Activated CD8-positive, alpha-beta memory T cell treated with anti-CD3 and anti-CD28 coated beads for 36 hours (primary cell): ENCODE measurements around the gene DLL1. TPM values are rescaled to one million over a fixed set of nuclear protein-coding genes. Genes with fewer than 3 reads are reported as not detected.
"Not testable (repeated sequence)": the region's sequence is repeated elsewhere in the genome, so short reads cannot be mapped to it uniquely, and the experiment has no call there.

Experiments used
- CTCF ChIA-PET: fragments of 350-600 bp; sonication (Branson Sonifier 250); formaldehyde crosslinking; loops from one replicate; lab custom pipeline; 2021; ENCODE audit warnings: antibody characterized with exemption; lab: Charles Lee
- POLR2A ChIA-PET: fragments of 350-600 bp; sonication (Branson Sonifier 250); formaldehyde crosslinking; loops from one replicate; lab custom pipeline; 2021; ENCODE audit warnings: antibody characterized with exemption; lab: Charles Lee
- total RNA-seq, 2 experiments: library from RNA; stranded (reverse); gene quantifications; one replicate each; pipeline ENCODE4 v1.2.3, GENCODE V29; 2021

DLL1 gene
- total RNA-seq, 2 experiments from 2014 or later, result 0.25 to 0.36 TPM

- CTCF ChIA-PET, result interaction anchor here (1.4 kb wide), 1 partner anchor 441 kb away, joined by 3 read pairs; no protein-coding TSS in a partner anchor
- POLR2A ChIA-PET, result interaction anchor here (1.3 kb wide), 1 partner anchor 125 kb away, joined by 3 read pairs; no protein-coding TSS in a partner anchor
These were observed 18.4 kb downstream of the DLL1 start for GRCh38 chr6:170272341-170273065.

- ChIA-PET CTCF (interaction anchor here (1.4 to 1.6 kb wide), 2 partner anchors 21 to 440 kb away, joined by 3 read pairs; no protein-coding TSS in a partner anchor), POLR2A (interaction anchor here (1.3 kb wide), 1 partner anchor 124 kb away, joined by 3 read pairs; no protein-coding TSS in a partner anchor)
These were observed 19.0 kb downstream of the DLL1 start for GRCh38 chr6:170271771-170272314.

DNA sequence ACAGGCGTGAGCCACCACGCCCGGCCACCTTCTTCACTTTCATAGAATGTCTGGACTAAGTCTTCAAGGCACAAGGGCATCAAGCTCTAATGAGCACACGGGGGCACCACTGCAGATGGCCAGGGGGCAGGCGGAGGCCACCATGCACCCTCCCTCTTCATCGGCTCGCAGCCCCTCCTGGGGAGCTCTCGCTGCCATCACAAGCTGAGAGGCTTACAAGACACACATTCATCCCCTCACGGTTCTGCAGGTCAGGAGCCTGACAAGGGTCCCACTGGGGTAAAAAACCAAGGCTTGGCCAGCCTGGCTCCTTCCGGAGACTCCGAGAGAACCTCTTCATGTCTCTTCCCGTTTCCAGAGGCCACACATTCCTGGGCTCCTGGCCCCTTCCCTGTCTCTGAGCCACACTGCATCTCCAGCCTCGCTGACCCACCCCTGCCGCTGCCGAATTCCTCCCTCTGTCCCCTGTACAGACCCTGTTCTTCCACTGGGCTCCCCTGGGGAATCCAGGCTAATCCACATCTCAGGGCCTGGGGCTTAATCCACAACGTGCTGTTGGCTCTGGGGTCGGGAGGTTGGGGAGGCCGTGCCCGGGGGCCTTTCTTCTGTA is 19.8 kb downstream of the DLL1 start:
- ChIA-PET POLR2A (interaction anchor here (0.5 kb wide), 1 partner anchor 19 kb away, joined by 3 read pairs; no protein-coding TSS in a partner anchor), CTCF (interaction anchor here (1.4 to 1.6 kb wide), 2 partner anchors 20 to 439 kb away, joined by 3 read pairs; no protein-coding TSS in a partner anchor)

- ChIA-PET CTCF (no interaction called here), POLR2A (no interaction called here)
These were observed 20.9 kb downstream of the DLL1 start for GRCh38 chr6:170269846-170270541.

DNA sequence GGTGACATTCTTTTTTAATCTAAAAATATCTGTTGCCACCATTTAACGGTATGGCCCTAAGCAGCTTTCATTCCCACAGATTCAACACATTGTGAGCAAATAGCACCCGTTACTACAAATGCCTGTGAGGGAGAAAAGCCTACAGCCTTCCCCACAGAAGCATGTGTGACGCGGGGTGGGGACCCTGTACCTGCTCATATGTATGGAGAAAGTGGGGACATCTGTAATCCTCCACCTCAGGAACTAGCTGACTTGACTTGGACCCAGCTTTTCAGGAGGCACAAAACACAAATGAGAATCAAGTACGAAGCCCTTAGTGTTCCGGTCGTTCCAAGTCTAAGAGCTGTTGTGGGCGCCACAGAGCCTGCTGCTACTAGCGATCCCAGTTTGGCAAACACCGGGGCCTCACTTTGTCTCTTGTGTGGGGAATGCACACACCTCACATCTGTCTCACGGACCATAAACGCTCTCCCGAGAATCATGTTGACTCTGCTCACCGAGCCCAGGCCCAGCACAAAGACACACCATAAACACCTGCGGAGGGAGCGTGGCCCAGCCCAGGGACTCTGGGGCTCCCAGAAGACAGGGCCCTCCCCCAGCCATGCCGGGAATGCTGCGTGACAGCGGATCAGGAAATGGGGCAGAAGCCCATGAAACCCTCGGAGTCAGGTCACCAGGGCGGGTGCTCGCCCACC is 21.6 kb downstream of the DLL1 start:
- ChIA-PET CTCF (no interaction called here), POLR2A (no interaction called here)

GRCh38 chr6:170268216-170269129 is 22.4 kb downstream of the DLL1 start:
- ChIA-PET CTCF (no interaction called here), POLR2A (no interaction called here)

DNA sequence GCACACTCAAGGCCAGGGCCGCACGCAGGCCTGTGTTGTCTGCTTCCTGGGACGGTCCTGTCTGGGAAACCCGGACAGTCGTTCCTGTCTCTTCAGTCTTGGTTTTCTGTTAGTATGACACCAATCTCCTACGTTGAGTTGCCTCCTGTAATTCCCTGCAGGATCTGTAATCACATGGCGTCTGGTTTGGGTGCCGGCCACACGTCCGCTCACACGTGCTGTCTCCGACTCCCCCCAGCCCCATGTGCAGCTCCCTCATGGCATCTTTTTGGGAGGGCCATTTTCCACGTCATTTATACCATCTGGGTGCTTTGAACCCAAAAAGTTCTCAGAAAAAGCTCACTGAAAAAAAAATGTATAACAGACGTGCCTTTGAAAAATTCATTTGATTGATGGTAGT is 23.2 kb downstream of the DLL1 start:
- ChIA-PET POLR2A (no interaction called here), CTCF (no interaction called here)

DNA sequence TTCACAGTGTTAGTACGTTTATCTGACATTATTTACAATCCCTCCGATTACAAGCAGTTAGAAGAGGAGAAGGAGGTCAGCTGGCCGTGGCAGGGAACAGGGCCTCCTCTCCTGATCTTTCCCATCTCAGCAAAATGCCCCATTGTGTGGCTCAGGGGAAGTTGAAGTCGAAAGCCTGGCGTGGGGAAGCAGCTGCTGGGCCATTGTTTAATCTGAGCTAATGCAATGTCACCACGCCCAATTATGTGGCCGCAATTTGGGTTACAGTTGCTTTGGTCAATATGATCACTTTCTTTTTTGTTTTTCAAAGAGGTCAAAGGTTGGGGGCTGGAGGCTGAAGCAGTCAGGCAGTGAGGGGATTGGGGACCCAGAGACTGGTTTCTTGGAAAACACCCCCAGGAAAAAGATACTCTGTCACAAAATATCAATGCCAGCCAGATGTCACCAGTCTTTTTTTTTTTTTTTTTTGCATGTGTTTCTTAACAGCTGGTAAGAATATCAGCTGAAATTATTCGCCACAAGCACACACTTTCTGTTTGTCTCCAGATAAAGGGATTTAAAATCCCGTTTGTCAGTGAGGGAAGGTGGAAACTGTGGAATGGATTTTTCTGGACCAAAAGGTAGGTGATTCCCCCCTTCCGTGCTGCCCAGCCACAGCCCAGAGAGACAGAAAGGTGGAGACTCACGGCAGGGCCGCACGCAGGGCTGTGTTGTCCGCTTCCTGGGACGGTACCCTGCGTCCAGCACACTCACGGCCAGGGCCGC is 24.6 kb downstream of the DLL1 start:
- CTCF ChIA-PET, result no interaction called here
- POLR2A ChIA-PET, result no interaction called here

GRCh38 chr6:170265655-170266054 is 25.2 kb downstream of the DLL1 start:
- CTCF ChIA-PET, result no interaction called here

DNA sequence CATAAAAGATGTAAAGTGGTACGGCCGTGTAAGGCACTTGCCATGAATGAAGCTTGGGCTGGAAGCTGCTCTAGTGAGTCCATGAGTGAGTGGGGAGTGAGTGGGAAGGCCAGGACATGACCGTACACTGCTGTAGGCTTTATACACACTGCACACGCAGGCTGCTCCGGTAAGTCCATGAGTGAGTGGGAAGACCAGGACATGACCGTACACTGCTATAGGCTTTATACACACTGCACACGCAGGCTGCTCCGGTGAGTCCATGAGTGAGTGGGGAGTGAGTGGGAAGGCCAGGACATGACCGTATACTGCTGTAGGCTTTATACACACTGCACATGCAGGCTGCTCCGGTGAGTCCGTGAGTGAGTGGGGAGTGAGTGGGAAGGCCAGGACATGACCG is 26.2 kb downstream of the DLL1 start:
- CTCF ChIA-PET, POLR2A ChIA-PET: not testable (repeated sequence)

More at GRCh38 chr6:170265655-170266054, 25.2 kb downstream of the DLL1 start:
- POLR2A ChIA-PET, result no interaction called here

DNA sequence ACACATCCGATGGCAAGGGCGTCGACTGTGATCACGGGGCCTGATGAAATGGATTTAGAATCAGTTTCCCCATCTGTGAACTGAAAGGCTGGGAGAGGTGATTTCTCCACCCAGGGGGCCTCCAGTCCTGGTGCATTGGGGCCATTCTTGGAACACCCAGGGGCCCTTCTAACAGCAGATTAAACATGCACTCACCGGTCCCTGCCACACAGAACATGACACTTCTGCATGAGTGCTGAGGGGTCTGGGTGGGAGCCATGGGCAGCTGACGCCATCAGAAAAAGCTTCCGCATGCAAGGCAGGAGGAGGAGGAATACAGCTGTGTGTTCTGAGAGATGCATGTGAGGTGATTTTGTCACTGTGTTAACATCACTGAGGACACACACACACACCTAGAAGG is 26.8 kb downstream of the DLL1 start:
- ChIA-PET POLR2A (no interaction called here), CTCF (no interaction called here)

DNA sequence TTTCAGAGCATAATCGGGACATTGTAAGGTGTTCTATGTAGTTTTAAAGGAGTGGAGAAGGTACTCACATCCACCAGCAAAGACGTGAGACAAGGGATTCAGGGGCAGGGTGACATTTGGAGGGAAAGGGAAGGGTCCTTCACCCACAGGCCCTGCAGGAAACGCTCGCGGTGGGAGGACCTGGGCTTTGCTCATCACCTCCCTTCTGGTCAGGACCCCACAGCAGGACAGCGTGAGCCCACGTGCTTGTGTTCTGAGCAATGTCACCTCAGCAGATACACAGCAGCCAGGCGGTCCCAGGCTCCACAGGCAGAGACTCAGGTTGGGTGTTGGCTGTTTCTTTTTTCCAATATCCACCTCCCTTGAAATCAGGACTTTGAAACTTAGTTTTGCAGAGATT is 27.5 kb downstream of the DLL1 start:
- POLR2A ChIA-PET, result no interaction called here
- CTCF ChIA-PET, result no interaction called here

- CTCF ChIA-PET, result interaction anchor here (0.9 kb wide), 1 partner anchor 98 kb away, joined by 4 read pairs; no protein-coding TSS in a partner anchor
These were observed 28.3 kb downstream of the DLL1 start for GRCh38 chr6:170262489-170263088.

GRCh38 chr6:170261643-170262488 is 29.0 kb downstream of the DLL1 start:
- ChIA-PET CTCF (interaction anchor here (0.9 kb wide), 1 partner anchor 97 kb away, joined by 4 read pairs; no protein-coding TSS in a partner anchor), POLR2A (interaction anchor here (0.6 kb wide), 1 partner anchor 35 kb away, joined by 4 read pairs; no protein-coding TSS in a partner anchor)

More at GRCh38 chr6:170262489-170263088, 28.3 kb downstream of the DLL1 start:
- POLR2A ChIA-PET, result no interaction called here

- CTCF ChIA-PET, result no interaction called here
- POLR2A ChIA-PET, result no interaction called here
These were observed 30.2 kb downstream of the DLL1 start for GRCh38 chr6:170260686-170261085.

DNA sequence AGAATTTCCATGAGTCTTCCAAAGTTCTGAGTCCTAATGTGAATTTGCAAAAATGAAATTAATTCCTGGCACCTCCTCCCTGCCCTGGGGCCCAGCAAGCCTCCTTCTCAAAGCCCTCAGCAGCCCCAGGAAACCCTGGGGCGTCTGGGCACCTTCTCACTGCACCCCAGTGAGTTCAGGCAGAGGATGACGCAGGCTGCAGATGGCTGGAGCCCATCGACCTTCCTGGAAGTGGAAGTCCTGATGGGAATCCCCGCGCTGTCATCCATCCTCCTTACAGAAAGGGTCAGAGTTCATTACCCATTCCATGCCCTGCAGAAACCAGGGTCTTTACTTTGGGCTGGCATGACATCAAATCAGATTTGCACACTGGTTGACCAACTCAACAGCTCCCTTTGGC is 31.6 kb downstream of the DLL1 start:
- ChIA-PET CTCF (interaction anchor here (0.6 kb wide), 1 partner anchor 9 kb away, joined by 3 read pairs; no protein-coding TSS in a partner anchor), POLR2A (no interaction called here)
